Measurements from ENCODE around the gene JUN. TPM values are rescaled to one million over a fixed set of nuclear protein-coding genes. Genes with fewer than 3 reads are reported as not detected.

Gene JUN
- total RNA-seq, 1 donor from 2014 or later, result 160 TPM

- H3K4me1 Mint-ChIP-seq (ENCODE audit: unreplicated experiment), result peaks cover 17% of the 10 kb centered on the region
- H3K9me3 Mint-ChIP-seq, result peaks cover 9% of the 10 kb centered on the region
- H3K36me3 Mint-ChIP-seq, result no peaks in the 10 kb centered on the region
- TF ChIP-seq CTCF (conservative IDR thresholded peaks at IDR 0.05), result peak; percentile 97
- H3K27ac Mint-ChIP-seq, result no peak overlapping the region
- no peak for DNase-seq (ENCODE audit: extremely low spot score, unreplicated experiment)
- H3K27me3 Mint-ChIP-seq, result peaks cover 3% of the 10 kb centered on the region
- H3K4me3 Mint-ChIP-seq, result no peak overlapping the region
These were observed 43.9 kb downstream of the JUN start for GRCh38 chr1:58739856-58740466.

- Mint-ChIP-seq H3K27ac (no peak overlapping the region), H3K36me3 (no peaks in the 10 kb centered on the region), H3K4me3 (no peak overlapping the region), H3K27me3 (peaks cover 1% of the 10 kb centered on the region), H3K9me3 (peaks cover 7% of the 10 kb centered on the region), H3K4me1 (ENCODE audit: unreplicated experiment) (peaks cover 17% of the 10 kb centered on the region)
- TF ChIP-seq CTCF (conservative IDR thresholded peaks at IDR 0.05), result no peak
- no peak for DNase-seq (ENCODE audit: extremely low spot score, unreplicated experiment)
These were observed 45.0 kb downstream of the JUN start for GRCh38 chr1:58738876-58739275.

GRCh38 chr1:58735586-58735985 is 48.3 kb downstream of the JUN start:
- H3K9me3 Mint-ChIP-seq, result no peaks in the 10 kb centered on the region
- H3K4me1 Mint-ChIP-seq (ENCODE audit: unreplicated experiment), result peaks cover 7% of the 10 kb centered on the region
- H3K27ac Mint-ChIP-seq, result no peak overlapping the region
- no peak for TF ChIP-seq CTCF (conservative IDR thresholded peaks at IDR 0.05)
- DNase-seq (ENCODE audit: extremely low spot score, unreplicated experiment), result no peak
- no peaks in the 10 kb centered on the region for H3K27me3 Mint-ChIP-seq
- no peak overlapping the region for H3K4me3 Mint-ChIP-seq
- no peaks in the 10 kb centered on the region for H3K36me3 Mint-ChIP-seq

- Mint-ChIP-seq H3K9me3 (no peaks in the 10 kb centered on the region), H3K36me3 (no peaks in the 10 kb centered on the region), H3K27ac (no peak overlapping the region), H3K27me3 (no peaks in the 10 kb centered on the region), H3K4me3 (no peak overlapping the region), H3K4me1 (ENCODE audit: unreplicated experiment) (peaks cover under 1% of the 10 kb centered on the region)
- no peak for DNase-seq (ENCODE audit: extremely low spot score, unreplicated experiment)
- TF ChIP-seq CTCF (conservative IDR thresholded peaks at IDR 0.05), result no peak
These were observed 49.2 kb downstream of the JUN start for GRCh38 chr1:58734630-58735029.

- no peak for DNase-seq (ENCODE audit: extremely low spot score, unreplicated experiment)
- peaks cover 5% of the 10 kb centered on the region for H3K4me1 Mint-ChIP-seq (ENCODE audit: unreplicated experiment)
- no peak overlapping the region for H3K4me3 Mint-ChIP-seq
- peaks cover 6% of the 10 kb centered on the region for H3K9me3 Mint-ChIP-seq
- H3K36me3 Mint-ChIP-seq, result no peaks in the 10 kb centered on the region
- no peak overlapping the region for H3K27ac Mint-ChIP-seq
- TF ChIP-seq CTCF (conservative IDR thresholded peaks at IDR 0.05), result no peak
- H3K27me3 Mint-ChIP-seq, result no peaks in the 10 kb centered on the region
These were observed 51.6 kb downstream of the JUN start for GRCh38 chr1:58732087-58732775.

Other genes with a start within 250 kb of the JUN start
- gene OMA1, start 237.3 kb downstream of the JUN start, total RNA-seq (ENCODE audit: low replicate concordance), result 19.1 and 22.4 TPM in 2 replicates
- gene TACSTD2, start 206.8 kb downstream of the JUN start, total RNA-seq (ENCODE audit: low replicate concordance), result 21.2 and 39.7 TPM in 2 replicates
- 45.9 and 46.8 TPM in 2 replicates for gene MYSM1, start 84.0 kb downstream of the JUN start, total RNA-seq (ENCODE audit: low replicate concordance)